Stimulated activated CD4-positive, alpha-beta T cell treated with anti-CD3 and anti-CD28 coated beads, TNF-alpha, amount 100 ng/mL, for 48 hours (primary cell): ENCODE data around the gene UGT2A2.

Experiments used
- DNase-seq, 3 donors: peaks; one replicate each; pipeline ENCODE4 v3.0.0-alpha.2; 2020; ENCODE audit warnings: low read depth in 3 of 3

Gene UGT2A2

DNA sequence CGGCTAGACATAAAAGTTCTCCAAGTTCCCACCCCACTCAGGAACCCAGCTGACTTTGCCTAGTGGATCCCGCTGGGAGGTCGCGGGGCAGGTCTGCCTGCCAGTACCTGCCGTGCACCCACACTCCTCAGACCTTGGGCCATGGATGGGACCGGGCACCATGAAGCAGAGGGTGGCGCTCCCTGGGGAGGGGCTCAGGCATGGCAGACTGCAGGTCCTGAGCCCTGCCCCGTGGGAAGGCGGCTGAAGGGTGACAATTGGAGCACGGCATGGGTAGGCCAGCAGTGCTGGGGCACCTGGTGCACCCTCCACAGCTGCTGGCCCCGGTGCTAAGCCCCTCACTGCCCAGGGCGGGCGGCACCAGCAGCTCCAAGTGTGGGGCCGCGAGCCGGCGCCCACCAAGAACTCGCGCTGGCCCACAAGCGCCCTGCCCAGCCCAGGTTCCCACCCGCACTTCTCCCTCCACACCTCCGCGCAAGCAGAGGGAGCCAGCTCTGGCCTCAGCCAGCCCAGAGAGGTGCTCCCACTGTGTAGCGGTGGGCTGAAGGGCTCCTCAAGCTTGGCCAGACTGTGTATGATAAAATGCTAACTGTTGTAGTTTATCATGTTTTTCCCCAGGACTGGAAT, 63.1 kb downstream of the UGT2A2 start:
- DNase-seq = no peak

DNA sequence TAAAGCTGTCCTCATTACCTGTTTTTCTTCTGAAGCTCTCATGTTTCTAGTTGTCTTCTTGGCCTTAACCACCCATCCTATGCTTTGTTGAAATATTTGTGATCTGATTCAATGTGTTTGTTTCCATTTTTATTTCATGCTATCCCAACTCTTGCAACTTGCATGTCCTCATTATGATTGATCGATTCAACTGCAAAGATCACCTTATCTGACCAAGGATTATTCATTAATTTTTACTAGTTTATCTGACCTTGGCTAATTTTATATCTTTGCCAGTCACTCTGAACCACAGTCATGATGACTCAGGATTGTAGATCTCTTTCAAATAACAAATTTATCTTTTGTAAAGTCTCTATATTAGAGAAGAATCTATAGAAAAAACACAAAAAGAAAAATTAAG, 70.7 kb downstream of the UGT2A2 start:
- no peak for DNase-seq

DNA sequence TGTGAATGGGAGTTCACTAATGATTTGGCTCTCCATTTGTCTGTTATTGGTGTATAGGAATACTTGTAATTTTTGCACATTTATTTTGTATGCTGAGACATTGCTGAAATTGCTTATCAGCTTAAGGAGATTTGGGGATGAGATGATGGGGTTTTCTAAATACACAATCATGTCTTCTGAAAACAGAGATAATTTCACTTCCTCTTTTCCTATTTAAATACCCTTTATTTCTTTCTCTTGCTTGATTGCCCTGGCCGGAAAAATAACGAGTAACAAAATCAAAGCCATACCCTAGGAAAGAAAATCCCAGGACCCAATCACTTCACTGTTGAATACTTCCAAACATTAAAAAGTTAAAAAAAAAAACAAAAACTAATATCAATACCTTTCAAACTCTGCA, 76.0 kb downstream of the UGT2A2 start:
- DNase-seq = no peak

DNA sequence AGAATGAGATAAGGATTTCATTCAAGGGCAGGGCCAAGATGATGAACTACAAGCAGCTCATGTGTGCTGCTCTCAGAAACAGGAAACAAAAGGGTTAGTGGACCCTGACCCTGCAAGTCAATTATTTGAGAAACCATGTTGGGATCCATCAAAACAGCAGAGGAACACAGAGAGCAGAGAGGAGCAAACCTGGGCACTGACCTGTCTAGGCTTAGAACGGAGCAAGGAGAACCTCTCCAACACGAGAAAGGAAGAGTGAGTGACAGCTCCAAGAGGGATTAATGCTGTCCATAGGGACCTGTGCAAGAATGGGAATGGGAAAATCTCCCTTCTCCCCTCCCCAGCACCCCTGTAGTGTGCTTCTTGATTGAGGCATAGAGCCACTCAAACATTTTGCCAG, 89.8 kb downstream of the UGT2A2 start:
- DNase-seq = no peak

DNA sequence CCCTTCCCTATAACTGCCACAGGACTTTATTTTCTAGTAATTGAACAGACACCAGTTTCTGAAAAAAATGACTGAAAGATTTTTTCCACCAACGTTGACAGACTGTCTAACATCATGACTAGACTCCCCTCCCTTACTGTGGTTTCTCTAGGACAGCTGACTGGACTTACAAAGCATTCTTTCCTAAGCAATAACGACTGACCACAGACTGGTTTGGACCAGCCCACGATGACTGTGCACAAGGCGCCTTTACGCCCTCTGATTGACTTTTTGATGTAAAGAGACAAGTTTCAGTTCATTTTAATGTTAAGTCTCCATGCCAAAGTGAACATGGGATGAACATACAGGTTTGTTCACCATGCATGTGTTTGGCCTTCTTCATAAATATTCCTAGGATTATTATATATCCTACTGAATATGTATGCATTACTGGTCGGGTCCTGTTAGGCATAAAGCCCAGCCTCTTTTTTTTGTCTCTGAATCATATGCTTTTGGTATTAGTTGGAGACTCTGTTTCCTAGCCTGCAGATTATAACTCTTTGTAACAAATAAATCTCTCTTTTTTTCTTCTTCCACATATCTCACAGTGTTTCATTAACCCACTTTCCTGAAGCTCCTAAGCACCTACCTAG, 93.2 kb downstream of the UGT2A2 start:
- DNase-seq = no peak
